ENCODE measurements around the gene DHRS7C.

DHRS7C gene

DNA sequence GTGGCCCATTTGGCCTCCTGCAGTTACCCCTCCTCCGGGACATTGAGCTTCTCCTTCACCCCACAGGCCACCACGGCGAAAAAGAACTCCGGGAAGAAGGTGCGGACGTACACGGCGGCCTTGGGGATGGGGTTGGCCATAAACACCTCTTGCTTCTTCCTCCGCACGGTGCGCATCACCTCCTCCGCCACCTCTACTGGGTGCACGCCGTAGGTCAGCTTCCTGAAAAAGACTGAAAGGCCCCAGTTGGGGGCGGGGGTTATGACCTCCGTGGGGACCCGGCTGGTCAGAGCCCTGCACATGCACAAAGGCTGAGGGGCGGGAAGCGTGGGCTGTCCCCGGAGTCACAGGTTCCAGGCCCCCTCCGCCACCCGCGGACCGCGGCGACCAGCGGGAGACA, 19.9 kb downstream of the DHRS7C start:
- no peak overlapping the region for H3K4me3 ChIP-seq
- peak in 1 of 2 donors; percentile 53 for DNase-seq
- peaks cover 0 to 41% of the 10 kb centered on the region in 2 donors for H3K27me3 ChIP-seq
- no peaks in the 10 kb centered on the region for H3K4me1 ChIP-seq
- H3K36me3 ChIP-seq = no peaks in the 10 kb centered on the region
- H3K9me3 ChIP-seq = peaks cover 0 to 5% (median 0%) of the 10 kb centered on the region in 3 donors
- intact Hi-C loops (cut with DNase I; ENCODE audit: low total_unique reads) = no loop called here
- TF ChIP-seq, protein P1, sequence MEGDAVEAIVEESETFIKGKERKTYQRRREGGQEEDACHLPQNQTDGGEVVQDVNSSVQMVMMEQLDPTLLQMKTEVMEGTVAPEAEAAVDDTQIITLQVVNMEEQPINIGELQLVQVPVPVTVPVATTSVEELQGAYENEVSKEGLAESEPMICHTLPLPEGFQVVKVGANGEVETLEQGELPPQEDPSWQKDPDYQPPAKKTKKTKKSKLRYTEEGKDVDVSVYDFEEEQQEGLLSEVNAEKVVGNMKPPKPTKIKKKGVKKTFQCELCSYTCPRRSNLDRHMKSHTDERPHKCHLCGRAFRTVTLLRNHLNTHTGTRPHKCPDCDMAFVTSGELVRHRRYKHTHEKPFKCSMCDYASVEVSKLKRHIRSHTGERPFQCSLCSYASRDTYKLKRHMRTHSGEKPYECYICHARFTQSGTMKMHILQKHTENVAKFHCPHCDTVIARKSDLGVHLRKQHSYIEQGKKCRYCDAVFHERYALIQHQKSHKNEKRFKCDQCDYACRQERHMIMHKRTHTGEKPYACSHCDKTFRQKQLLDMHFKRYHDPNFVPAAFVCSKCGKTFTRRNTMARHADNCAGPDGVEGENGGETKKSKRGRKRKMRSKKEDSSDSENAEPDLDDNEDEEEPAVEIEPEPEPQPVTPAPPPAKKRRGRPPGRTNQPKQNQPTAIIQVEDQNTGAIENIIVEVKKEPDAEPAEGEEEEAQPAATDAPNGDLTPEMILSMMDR (IDR thresholded peaks at IDR 0.05) = no peak
- H3K27ac ChIP-seq = no peak overlapping the region

DNA sequence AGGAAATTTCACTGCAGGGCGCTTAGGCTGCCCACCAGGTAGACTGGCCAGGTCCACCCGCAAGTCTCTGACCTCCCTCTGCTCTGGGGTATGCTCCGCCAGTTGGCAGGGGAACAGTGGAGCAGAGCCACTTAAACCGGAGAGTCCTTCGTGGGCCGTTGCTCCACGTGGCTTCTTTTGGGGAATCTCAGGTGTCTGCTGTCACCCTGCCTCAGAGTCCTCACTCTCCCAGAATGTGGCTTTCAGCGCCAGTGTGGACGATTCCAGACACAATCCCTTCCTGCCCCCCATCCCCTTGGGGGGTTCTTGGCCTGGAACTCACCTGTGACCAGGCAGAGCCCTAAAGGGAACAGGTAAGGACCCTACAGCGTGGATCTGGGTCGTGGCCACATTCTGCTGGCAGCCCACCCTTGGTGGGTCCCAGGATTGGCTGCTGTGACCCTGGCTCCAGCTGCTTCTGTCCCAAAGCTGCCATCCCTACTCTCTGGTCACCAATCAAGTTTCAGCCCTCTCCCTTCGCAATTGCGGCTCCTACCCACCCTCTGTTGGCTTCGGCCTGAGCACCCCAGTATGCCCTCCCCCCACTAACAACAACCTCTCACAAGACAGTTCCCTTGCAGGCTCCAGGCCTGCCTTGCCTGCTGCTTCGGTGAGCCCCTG, 22.2 kb downstream of the DHRS7C start:
- Histone ChIP-seq H3K27me3 (peaks cover 0 to 42% of the 10 kb centered on the region in 2 donors), H3K9me3 (no peaks in the 10 kb centered on the region), H3K27ac (no peak overlapping the region), H3K4me1 (no peaks in the 10 kb centered on the region), H3K4me3 (no peak overlapping the region), H3K36me3 (no peaks in the 10 kb centered on the region)
- no peak for DNase-seq
- intact Hi-C loops (cut with DNase I; ENCODE audit: low total_unique reads) = no loop called here
- TF ChIP-seq, protein P1 (IDR thresholded peaks at IDR 0.05) = no peak

DNA sequence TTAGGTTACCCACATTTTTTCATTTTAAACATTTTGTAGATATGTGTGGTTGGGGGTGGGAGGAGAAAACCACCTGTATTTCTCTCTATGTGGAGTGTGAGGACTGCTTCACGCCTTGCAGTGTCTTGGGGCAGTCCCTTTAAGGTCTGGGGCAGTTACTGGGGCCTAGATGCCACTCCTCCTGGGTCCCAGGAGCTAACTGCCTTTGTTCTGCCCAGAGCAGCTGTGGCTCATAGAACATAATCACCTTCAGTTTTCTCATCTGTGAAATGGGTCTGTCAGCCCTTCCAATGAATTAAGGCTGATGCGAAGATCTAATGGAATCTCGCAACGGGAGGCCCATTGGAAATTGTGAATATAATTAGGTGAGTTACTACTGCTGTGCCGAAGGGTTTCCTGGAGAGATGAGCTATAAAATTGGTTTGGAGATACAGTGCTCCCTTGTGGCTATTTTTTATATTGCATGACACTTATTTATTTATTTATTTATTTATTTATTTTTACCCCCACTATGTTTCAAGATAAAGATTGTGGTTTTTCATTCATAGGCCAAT, 22.9 kb downstream of the DHRS7C start:
- H3K27me3 ChIP-seq = peaks cover 0 to 42% of the 10 kb centered on the region in 2 donors
- H3K4me1 ChIP-seq = no peaks in the 10 kb centered on the region
- TF ChIP-seq, protein P1 (IDR thresholded peaks at IDR 0.05) = peak; percentile 12 to 39
- no peaks in the 10 kb centered on the region for H3K9me3 ChIP-seq
- H3K36me3 ChIP-seq = no peaks in the 10 kb centered on the region
- intact Hi-C loops (cut with DNase I; ENCODE audit: low total_unique reads) = no loop called here
- DNase-seq = no peak
- no peak overlapping the region for H3K27ac ChIP-seq
- no peak overlapping the region for H3K4me3 ChIP-seq

DNA sequence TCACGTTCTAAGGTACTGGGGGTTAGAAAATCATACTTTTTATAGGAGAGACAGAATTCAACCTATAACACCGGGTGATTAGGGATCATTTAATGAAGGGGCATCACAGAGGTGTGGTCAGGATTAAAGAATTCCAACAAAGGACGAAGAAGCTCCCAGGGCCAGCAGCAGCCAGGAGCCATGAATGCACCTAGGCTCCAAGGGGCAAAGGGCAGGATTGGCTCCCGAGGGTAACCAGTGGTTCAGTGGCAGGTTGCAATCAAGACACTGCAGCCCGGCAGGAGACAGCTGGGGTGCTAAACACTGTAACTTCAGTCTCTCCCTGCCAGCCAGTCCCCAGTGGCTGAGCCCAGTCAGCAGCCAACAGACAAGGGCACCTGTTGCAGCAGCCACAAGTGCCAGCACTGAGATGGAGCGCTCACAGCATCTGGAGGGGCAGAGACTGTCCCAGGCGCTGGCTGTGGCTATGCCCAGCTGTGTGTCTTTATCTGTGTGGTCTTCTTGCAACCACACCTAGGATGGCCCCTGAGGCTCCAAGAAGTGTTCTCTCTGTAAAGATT, 23.9 kb downstream of the DHRS7C start:
- H3K27ac ChIP-seq = no peak overlapping the region
- H3K4me3 ChIP-seq = no peak overlapping the region
- no peaks in the 10 kb centered on the region for H3K9me3 ChIP-seq
- DNase-seq = no peak
- no peaks in the 10 kb centered on the region for H3K4me1 ChIP-seq
- intact Hi-C loops (cut with DNase I; ENCODE audit: low total_unique reads) = no loop called here
- no peaks in the 10 kb centered on the region for H3K36me3 ChIP-seq
- TF ChIP-seq, protein P1 (IDR thresholded peaks at IDR 0.05) = no peak
- peaks cover 0 to 38% of the 10 kb centered on the region in 2 donors for H3K27me3 ChIP-seq

DNA sequence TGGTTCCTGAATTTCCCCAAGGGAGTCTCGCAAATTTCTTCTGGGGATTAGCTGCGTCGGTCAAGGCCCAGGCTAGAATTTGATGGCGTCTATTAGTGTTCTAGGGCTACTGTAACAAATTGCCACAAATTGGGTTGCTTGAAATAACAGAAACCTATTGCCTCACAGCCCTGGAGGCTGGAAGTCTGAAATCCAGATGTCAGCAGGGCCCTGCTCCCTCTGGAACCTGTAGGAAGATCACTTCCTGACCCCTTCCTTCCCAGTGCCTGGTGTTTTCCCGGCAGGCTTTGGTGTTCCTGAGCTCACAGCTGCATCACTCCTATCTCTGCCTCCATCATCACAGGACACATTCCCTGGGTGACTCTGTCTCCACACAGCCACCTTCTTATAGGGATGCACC, 24.4 kb downstream of the DHRS7C start:
- H3K36me3 ChIP-seq = no peaks in the 10 kb centered on the region
- TF ChIP-seq, protein P1 (IDR thresholded peaks at IDR 0.05) = no peak
- H3K9me3 ChIP-seq = no peaks in the 10 kb centered on the region
- peaks cover 0 to 35% of the 10 kb centered on the region in 2 donors for H3K27me3 ChIP-seq
- intact Hi-C loops (cut with DNase I; ENCODE audit: low total_unique reads) = no loop called here
- no peak overlapping the region for H3K4me3 ChIP-seq
- H3K4me1 ChIP-seq = no peaks in the 10 kb centered on the region
- DNase-seq = no peak
- H3K27ac ChIP-seq = no peak overlapping the region

All from tibial artery (tissue), 4 donors.